Endothelial cell of umbilical vein (primary cell): Measurements from ENCODE around the gene TRMO. TPM values are rescaled to one million over a fixed set of nuclear protein-coding genes. Genes with fewer than 3 reads are reported as not detected.

Experiments used
- BruUV-seq: library from RNA; stranded (reverse); fragments of 400-500 nt; replicated peaks from 2 replicates; lab custom pipeline; 2021; lab: Mats Ljungman, UMichigan
- CTCF ChIA-PET: fragments of 300-600, 350-600 bp; sonication (Branson Sonifier 250); formaldehyde crosslinking; loops from one replicate; lab custom pipeline; 2021; ENCODE audit warnings: antibody characterized with exemption, inconsistent platforms; lab: Charles Lee
- POLR2A ChIA-PET: fragments of 300-600, 350-600 bp; sonication (Branson Sonifier 250); formaldehyde crosslinking; loops from one replicate; lab custom pipeline; 2021; ENCODE audit warnings: antibody characterized with exemption, inconsistent platforms; lab: Charles Lee
- DNase-seq: peaks from one replicate; pipeline ENCODE4 v3.0.0-alpha.2; 2011; ENCODE audit warnings: low read depth, low spot score
- FAIRE-seq: peaks from 2 replicates; lab custom pipeline; 2011; peaks lifted over from hg19 to GRCh38; lab: Jason Lieb, UNC
- H2AFZ ChIP-seq: 2 replicates; pipeline ENCODE4 v1.6.0; 2012; ENCODE audit warnings: low read depth, low read length, control low read depth, inconsistent platforms
- H3K27ac ChIP-seq: 2 replicates; pipeline ENCODE4 v1.5.1; 2011; ENCODE audit warnings: low read depth, mild to moderate bottlenecking, control low read depth, low read length, moderate library complexity; ENCODE audit not compliant: insufficient read depth
- H3K27me3 ChIP-seq, 2 experiments: 2 replicates each; pipeline versions ENCODE4 v1.6.0 to v1.6.1; 2011; ENCODE audit warnings: low read length in 2 of 2, mixed read lengths in 1 of 2; ENCODE audit not compliant: control insufficient read depth in 2 of 2, insufficient read depth in 2 of 2
- H3K36me3 ChIP-seq, 2 experiments: 2 replicates in 1 of 2; 3 replicates in 1 of 2; pipeline ENCODE4 v1.5.1; 2011; ENCODE audit warnings: low read length in 2 of 2, mild to moderate bottlenecking in 1 of 2, moderate library complexity in 1 of 2; ENCODE audit not compliant: control insufficient read depth in 2 of 2, insufficient read depth in 2 of 2; ENCODE audit errors: extremely low read depth in 1 of 2
- H3K4me1 ChIP-seq: 3 replicates; pipeline ENCODE4 v1.5.1; 2011; ENCODE audit warnings: mild to moderate bottlenecking, low read length; ENCODE audit not compliant: control insufficient read depth, insufficient read depth; ENCODE audit errors: extremely low read depth
- H3K4me2 ChIP-seq: 2 replicates; pipeline ENCODE4 v1.6.1; 2011; ENCODE audit warnings: low read length, control low read depth, mixed read lengths; ENCODE audit not compliant: insufficient read depth
- H3K4me3 ChIP-seq, 3 experiments: fragments of 200-600 bp in 1 of 3; sonication (generic), shearing (Covaris generic) in 1 of 3; replicated peaks in 1 of 3; 2 replicates each; pipeline ENCODE4 v1.5.1; 2011 to 2016; ENCODE audit warnings: control low read depth in 3 of 3, low read length in 3 of 3, mild to moderate bottlenecking in 2 of 3, inconsistent platforms in 1 of 3, low read depth in 1 of 3, moderate library complexity in 1 of 3; ENCODE audit not compliant: insufficient read depth in 1 of 3
- H3K79me2 ChIP-seq: 2 replicates; pipeline ENCODE4 v1.6.0; 2012; ENCODE audit warnings: low read length, inconsistent platforms; ENCODE audit not compliant: control insufficient read depth, insufficient read depth
- H3K9ac ChIP-seq: replicated peaks from 2 replicates; pipeline ENCODE3; 2011; ENCODE audit warnings: low read length, control low read depth; ENCODE audit not compliant: insufficient read depth; ENCODE audit errors: extremely low read depth
- H3K9me1 ChIP-seq: replicated peaks from 3 replicates; pipeline ENCODE4 v1.6.0; 2011; ENCODE audit warnings: mild to moderate bottlenecking, low read length; ENCODE audit not compliant: control insufficient read depth, insufficient read depth; ENCODE audit errors: extremely low read depth
- H3K9me3 ChIP-seq: replicated peaks from 2 replicates; pipeline ENCODE4 v1.5.1; 2012; ENCODE audit warnings: low read length, inconsistent platforms; ENCODE audit not compliant: control insufficient read depth, insufficient read depth
- H4K20me1 ChIP-seq: replicated peaks from 2 replicates; pipeline ENCODE3; 2011; ENCODE audit warnings: mild to moderate bottlenecking, low read length; ENCODE audit not compliant: control insufficient read depth, insufficient read depth; ENCODE audit errors: extremely low read depth
- CTCF ChIP-seq, 2 donors: IDR thresholded peaks; 1 replicate in 1 of 2; 2 replicates in 1 of 2; pipeline ENCODE4 v1.5.1; 2011; ENCODE audit warnings: low read length in 2 of 2, mild to moderate bottlenecking in 2 of 2, moderate library complexity in 2 of 2, control low read depth in 1 of 2, inconsistent platforms in 1 of 2, low read depth in 1 of 2; ENCODE audit not compliant: insufficient read depth in 1 of 2; ENCODE audit errors: extremely low read depth in 1 of 2
- EZH2 ChIP-seq: IDR thresholded peaks from 2 replicates; pipeline ENCODE4 v1.6.1; 2012; ENCODE audit warnings: borderline replicate concordance, low read depth, mild to moderate bottlenecking, moderate library complexity, low read length, inconsistent platforms; ENCODE audit not compliant: severe bottlenecking
- FOS ChIP-seq: IDR thresholded peaks from 2 replicates; pipeline ENCODE4 v1.6.1; 2011; ENCODE audit warnings: mild to moderate bottlenecking, low read length, moderate library complexity, borderline replicate concordance; ENCODE audit not compliant: insufficient read depth
- GATA2 ChIP-seq: IDR thresholded peaks from 2 replicates; pipeline ENCODE4 v1.7.0; 2011; ENCODE audit warnings: low read depth, mild to moderate bottlenecking, moderate library complexity, mixed read lengths, low read length; ENCODE audit not compliant: insufficient read length, insufficient read depth
- JUN ChIP-seq: IDR thresholded peaks from 2 replicates; pipeline ENCODE4 v1.6.1; 2011; ENCODE audit warnings: borderline replicate concordance, low read depth; ENCODE audit not compliant: insufficient read length, insufficient read depth
- MAX ChIP-seq: IDR thresholded peaks from 2 replicates; pipeline ENCODE4 v1.6.1; 2011; ENCODE audit not compliant: insufficient read depth, insufficient read length
- MYC ChIP-seq: IDR thresholded peaks from one replicate; pipeline ENCODE4 v1.6.1; 2011; ENCODE audit warnings: mild to moderate bottlenecking, low read depth, low read length
- POLR2A ChIP-seq: IDR thresholded peaks from 2 replicates; pipeline ENCODE4 v1.6.1; 2012; ENCODE audit warnings: low read depth, mild to moderate bottlenecking, control low read depth, low read length
- POLR2AphosphoS5 ChIP-seq: IDR thresholded peaks from 2 replicates; pipeline ENCODE4 v1.6.1; 2012; ENCODE audit warnings: low read depth, mild to moderate bottlenecking, control low read depth, low read length, moderate library complexity; ENCODE audit not compliant: insufficient read depth
- dilution Hi-C: fragments of 300-500 bp; cut with MboI; formaldehyde crosslinking; loops from one replicate; pipeline ENCODE4 v1.15.0; 2019; ENCODE audit warnings: low sequenced_read_pairs; ENCODE audit not compliant: extremely low pct_ligation_motif_present
- intact Hi-C: fragments of 100-400 bp; cut with micrococcal nuclease; formaldehyde crosslinking; loops from one replicate; pipeline ENCODE4 v1.10.0; 2022
- polyA plus RNA-seq, 4 experiments: library from polyadenylated mRNA; depleted of rRNA in 3 of 4; stranded (reverse) in 3 of 4; unstranded in 1 of 4; fragments of >200 nt; gene quantifications; 2 replicates each; pipeline versions ENCODE4 v1.2.1 to v1.2.3, GENCODE V29; 2011 to 2012; ENCODE audit warnings: missing spikeins in 1 of 4
- total RNA-seq: library from RNA; stranded (reverse); gene quantifications from 2 replicates; pipeline ENCODE4 v1.2.3, GENCODE V29; 2021

Gene TRMO
- total and polyA plus RNA-seq, 2 donors (not counting 3 experiments of a cell fraction or from before 2014, with no cell fraction given), result 10.1 to 11.9 TPM

GRCh38 chr9:97880336-97880735 is 42.0 kb downstream of the TRMO start:
- Histone ChIP-seq H3K9me1 (no peaks in the 10 kb centered on the region), H3K4me1 (no peaks in the 10 kb centered on the region), H3K4me3 (no peak overlapping the region), H3K36me3 (no peaks in the 10 kb centered on the region), H3K27ac (no peak overlapping the region), H3K27me3 (peaks cover 2% of the 10 kb centered on the region in 2 experiments), H3K79me2 (no peaks in the 10 kb centered on the region), H2AFZ (no peak overlapping the region), H3K4me2 (no peak overlapping the region), H3K9ac (no peak overlapping the region), H3K9me3 (no peaks in the 10 kb centered on the region), H4K20me1 (no peaks in the 10 kb centered on the region)
- CTCF ChIA-PET, result interaction anchor here (0.8 to 3.4 kb wide), 2 partner anchors 10 to 13 kb away, joined by 4 to 24 read pairs; no protein-coding TSS in a partner anchor
- DNase-seq (no peak), FAIRE-seq (no peak)
- POLR2A ChIA-PET, result no interaction called here
- no TSS peak for BruUV-seq
- no peak for TF ChIP-seq EZH2
- intact Hi-C loops, result no loop called here
- dilution Hi-C loops, result no loop called here

- Histone ChIP-seq H3K36me3 (no peaks in the 10 kb centered on the region), H2AFZ (no peak overlapping the region), H3K27me3 (peaks cover under 1 to 2% of the 10 kb centered on the region in 2 experiments), H3K9me3 (no peaks in the 10 kb centered on the region), H3K9ac (no peak overlapping the region), H3K4me3 (no peak overlapping the region), H3K9me1 (no peaks in the 10 kb centered on the region), H3K4me1 (no peaks in the 10 kb centered on the region), H4K20me1 (no peaks in the 10 kb centered on the region), H3K27ac (no peak overlapping the region), H3K79me2 (no peaks in the 10 kb centered on the region), H3K4me2 (no peak overlapping the region)
- DNase-seq, result no peak
- no peak for FAIRE-seq
- ChIA-PET CTCF (interaction anchor here (1.4 kb wide), 1 partner anchor 15 kb away, joined by 3 read pairs; no protein-coding TSS in a partner anchor), POLR2A (no interaction called here)
- no peak for TF ChIP-seq MAX
- TF ChIP-seq POLR2A, result no peak
- TF ChIP-seq EZH2, result no peak
- TF ChIP-seq FOS, result no peak
- no peak for TF ChIP-seq POLR2AphosphoS5
- no peak for TF ChIP-seq CTCF (IDR thresholded peaks at IDR 0.05; ENCODE audit: extremely low read depth in 1 of 2, insufficient read depth in 1 of 2, low read depth in 1 of 2, low read length in 2 of 2)
- no peak for TF ChIP-seq JUN
- no peak for TF ChIP-seq GATA2
- no peak for TF ChIP-seq MYC
- intact Hi-C loops (no loop called here), dilution Hi-C loops (no loop called here)
- BruUV-seq, result no TSS peak
These were observed 46.2 kb downstream of the TRMO start for GRCh38 chr9:97876061-97876460.
